ENCODE measurements around the gene DENND5B.

Gene DENND5B

DNA sequence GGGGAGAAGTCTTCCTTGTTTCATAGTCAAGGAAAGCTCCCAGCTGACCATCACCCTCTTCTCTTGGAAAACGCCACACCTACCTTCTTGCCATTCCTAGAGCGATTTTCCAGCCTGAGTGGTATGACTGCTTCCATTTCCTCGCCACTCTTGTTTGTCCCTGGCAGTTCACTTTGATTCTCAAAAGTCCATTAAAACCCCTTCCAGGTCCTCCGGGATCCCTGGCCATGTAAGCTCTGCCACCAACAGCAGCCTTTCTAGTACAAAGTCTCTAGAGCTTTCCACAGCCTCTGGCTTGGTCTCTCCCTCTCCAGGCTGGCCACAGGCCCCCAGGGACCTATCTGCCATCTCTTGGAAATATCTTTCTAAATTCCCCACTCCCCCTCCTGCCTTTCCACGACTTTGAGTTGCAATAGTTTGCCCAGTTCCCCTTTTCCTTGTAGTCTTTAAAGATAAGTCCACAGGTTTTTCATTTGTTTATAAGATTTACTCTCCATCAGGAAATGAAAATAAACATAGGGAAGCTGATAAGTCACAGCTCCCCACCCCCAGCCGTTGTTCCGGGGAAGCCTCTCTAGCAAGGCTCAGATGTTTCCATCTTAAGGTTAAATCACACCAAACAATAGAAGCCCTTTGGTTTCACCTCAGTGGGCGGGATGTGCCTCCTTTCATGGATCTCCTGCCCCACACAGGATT, 222.1 kb downstream of the DENND5B start:
- no peak overlapping the region for H3K9ac ChIP-seq (ENCODE audit: low read depth, low read length)
- no peaks in the 10 kb centered on the region for H3K9me3 ChIP-seq (replicated peaks; ENCODE audit: low read length)
- no peak overlapping the region for H3K4me2 ChIP-seq (ENCODE audit: low read length)
- H3K4me3 ChIP-seq (ENCODE audit: low read length): no peak overlapping the region
- peaks cover 14% of the 10 kb centered on the region for H3K4me1 ChIP-seq (ENCODE audit: control insufficient read depth, insufficient read depth, low read length)
- peaks cover 3% of the 10 kb centered on the region for H3K27me3 ChIP-seq (ENCODE audit: control insufficient read depth, insufficient read depth, low read length)
- H3K36me3 ChIP-seq (ENCODE audit: insufficient read depth, low read length): no peaks in the 10 kb centered on the region

DNA sequence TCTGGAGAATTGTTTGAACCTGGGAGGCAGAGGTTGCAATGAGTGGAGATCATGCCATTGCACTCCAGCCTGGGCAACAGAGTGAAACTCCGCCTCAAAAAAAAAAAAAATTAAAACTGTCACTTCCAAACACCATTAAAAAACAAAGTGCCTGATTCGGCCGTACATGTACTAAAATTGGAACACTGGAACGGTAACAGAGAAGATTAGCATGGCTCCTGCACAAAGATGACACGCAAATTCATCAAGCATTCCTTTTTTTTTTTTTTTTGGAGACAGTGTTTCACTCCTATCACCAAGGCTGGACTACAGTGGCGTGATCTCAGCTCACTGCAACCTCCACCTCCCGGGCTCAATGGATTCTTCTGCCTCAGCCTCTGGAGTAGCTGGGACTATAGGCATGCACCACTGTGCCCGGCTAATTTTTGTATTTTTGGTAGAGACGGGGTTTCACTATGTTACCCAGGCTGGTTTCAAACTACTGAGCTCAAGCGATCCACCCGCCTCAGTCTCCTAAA, 224.8 kb downstream of the DENND5B start:
- Histone ChIP-seq H3K9ac (ENCODE audit: low read depth, low read length) (no peak overlapping the region), H3K36me3 (ENCODE audit: insufficient read depth, low read length) (no peaks in the 10 kb centered on the region), H3K4me2 (ENCODE audit: low read length) (no peak overlapping the region), H3K27me3 (ENCODE audit: control insufficient read depth, insufficient read depth, low read length) (peaks cover 14% of the 10 kb centered on the region), H3K4me1 (ENCODE audit: control insufficient read depth, insufficient read depth, low read length) (peaks cover 14% of the 10 kb centered on the region), H3K4me3 (ENCODE audit: low read length) (no peak overlapping the region), H3K9me3 (replicated peaks; ENCODE audit: low read length) (no peaks in the 10 kb centered on the region)

DNA sequence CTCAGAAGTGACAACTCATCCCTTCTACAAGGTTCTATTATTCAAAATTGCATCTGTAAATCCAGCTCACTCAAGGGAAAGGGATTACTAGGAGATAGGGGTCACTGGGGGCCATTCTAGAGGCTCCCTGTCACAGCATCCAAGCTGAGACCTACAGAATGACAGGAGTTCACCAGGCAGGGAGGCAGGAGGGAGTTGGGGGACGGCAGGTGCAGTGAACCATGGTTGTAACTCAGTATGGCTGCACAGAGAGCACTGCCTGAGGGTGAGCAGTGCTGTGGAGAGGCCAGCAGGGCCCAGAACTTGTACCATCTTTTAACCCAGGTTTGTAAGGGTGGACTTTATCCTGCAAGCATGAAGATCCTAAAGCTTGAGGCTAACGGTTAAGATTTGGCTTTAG, 227.1 kb downstream of the DENND5B start:
- Histone ChIP-seq H3K9me3 (replicated peaks; ENCODE audit: low read length) (no peaks in the 10 kb centered on the region), H3K4me1 (ENCODE audit: control insufficient read depth, insufficient read depth, low read length) (no peaks in the 10 kb centered on the region), H3K36me3 (ENCODE audit: insufficient read depth, low read length) (no peaks in the 10 kb centered on the region), H3K27me3 (ENCODE audit: control insufficient read depth, insufficient read depth, low read length) (peaks cover 14% of the 10 kb centered on the region), H3K4me2 (ENCODE audit: low read length) (no peak overlapping the region), H3K4me3 (ENCODE audit: low read length) (no peak overlapping the region), H3K9ac (ENCODE audit: low read depth, low read length) (no peak overlapping the region)

DNA sequence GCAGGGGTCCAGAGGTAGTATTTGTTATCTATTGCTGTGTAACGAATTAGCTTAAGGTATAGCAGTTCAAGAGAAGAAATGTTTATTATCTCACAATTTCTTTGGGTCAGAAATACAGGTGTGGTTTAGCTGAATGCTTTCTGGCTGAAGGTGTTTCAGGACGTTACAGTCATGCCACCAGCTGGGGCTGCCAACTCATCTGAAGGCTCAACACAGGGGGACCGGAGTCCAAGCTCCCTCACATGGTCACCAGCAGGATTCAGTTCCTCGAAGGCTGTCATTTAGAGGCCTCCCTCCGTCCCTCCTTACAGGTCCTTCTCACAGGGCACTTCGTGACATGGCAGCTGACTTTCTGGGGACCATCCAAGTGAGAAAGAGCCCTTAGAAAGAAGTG, 227.5 kb downstream of the DENND5B start:
- H3K4me2 ChIP-seq (ENCODE audit: low read length): no peak overlapping the region
- no peaks in the 10 kb centered on the region for H3K4me1 ChIP-seq (ENCODE audit: control insufficient read depth, insufficient read depth, low read length)
- peaks cover 14% of the 10 kb centered on the region for H3K27me3 ChIP-seq (ENCODE audit: control insufficient read depth, insufficient read depth, low read length)
- H3K9ac ChIP-seq (ENCODE audit: low read depth, low read length): no peak overlapping the region
- H3K36me3 ChIP-seq (ENCODE audit: insufficient read depth, low read length): no peaks in the 10 kb centered on the region
- no peak overlapping the region for H3K4me3 ChIP-seq (ENCODE audit: low read length)
- H3K9me3 ChIP-seq (replicated peaks; ENCODE audit: low read length): no peaks in the 10 kb centered on the region

DNA sequence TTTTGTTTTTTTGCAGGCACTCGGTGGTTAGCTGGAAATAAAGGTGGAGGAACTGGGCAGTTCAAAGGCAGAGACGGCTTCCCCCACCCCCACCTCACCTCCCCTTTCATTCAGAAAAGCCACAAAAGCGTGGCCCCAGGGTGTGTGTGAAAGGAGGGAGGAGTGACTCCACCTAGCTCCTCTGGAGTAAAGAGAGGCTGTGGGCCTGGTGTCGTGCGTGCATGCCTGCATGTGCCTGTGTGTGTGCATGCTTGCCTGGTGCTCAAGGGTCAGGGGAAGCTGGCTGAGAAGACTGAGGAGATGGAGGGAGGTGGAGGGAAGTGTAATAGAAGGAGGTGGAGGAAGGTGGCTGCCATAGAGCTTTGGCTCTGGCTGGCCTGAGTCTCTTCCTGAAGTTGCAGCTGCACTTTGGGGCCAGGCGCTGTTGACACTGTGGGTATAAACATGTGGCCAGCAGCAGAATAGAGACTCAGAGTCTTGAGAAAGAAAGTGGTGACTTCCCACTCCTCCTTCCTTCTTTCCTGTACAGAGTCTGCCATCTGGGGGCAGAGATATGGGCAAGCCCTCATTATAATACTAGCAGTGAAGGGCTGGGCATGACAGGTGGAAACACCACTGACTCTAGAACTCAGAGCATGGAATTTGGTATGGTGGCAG, 228.0 kb downstream of the DENND5B start:
- H3K9ac ChIP-seq (ENCODE audit: low read depth, low read length): no peak overlapping the region
- no peak overlapping the region for H3K4me2 ChIP-seq (ENCODE audit: low read length)
- no peaks in the 10 kb centered on the region for H3K4me1 ChIP-seq (ENCODE audit: control insufficient read depth, insufficient read depth, low read length)
- H3K9me3 ChIP-seq (replicated peaks; ENCODE audit: low read length): no peaks in the 10 kb centered on the region
- peaks cover 14% of the 10 kb centered on the region for H3K27me3 ChIP-seq (ENCODE audit: control insufficient read depth, insufficient read depth, low read length)
- no peak overlapping the region for H3K4me3 ChIP-seq (ENCODE audit: low read length)
- no peaks in the 10 kb centered on the region for H3K36me3 ChIP-seq (ENCODE audit: insufficient read depth, low read length)

DNA sequence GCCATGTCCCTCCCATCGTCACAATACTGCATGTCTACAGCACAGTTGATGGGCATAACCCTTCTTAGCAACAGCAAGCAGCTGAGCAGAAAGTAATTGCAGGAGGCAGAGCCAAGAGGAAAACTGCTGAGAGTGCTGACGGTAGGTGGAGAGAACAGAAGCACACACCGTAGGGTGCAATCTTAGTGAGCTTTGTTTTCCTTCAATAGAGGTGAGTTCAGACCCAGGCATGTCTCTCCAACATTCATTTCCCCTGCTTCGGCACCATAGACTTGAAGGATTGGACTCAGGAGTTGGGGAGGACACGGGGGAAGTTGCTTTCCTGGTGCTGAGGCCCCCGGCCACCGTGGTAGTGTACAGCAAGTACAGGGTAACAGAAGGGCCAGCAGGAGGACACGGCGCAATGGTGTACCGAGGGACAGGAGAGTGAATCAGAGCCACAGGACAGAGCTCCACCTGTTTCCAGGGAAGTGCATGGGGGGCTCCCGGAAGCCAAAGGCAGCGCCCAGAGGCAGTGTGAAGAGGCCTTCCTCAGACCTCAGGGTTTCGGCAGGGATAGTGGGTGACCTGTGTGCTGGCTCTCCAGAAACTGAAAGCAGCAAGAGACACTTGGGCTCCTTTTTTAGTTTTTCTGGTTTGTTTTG, 228.7 kb downstream of the DENND5B start:
- Histone ChIP-seq H3K36me3 (ENCODE audit: insufficient read depth, low read length) (no peaks in the 10 kb centered on the region), H3K9ac (ENCODE audit: low read depth, low read length) (no peak overlapping the region), H3K4me3 (ENCODE audit: low read length) (no peak overlapping the region), H3K4me1 (ENCODE audit: control insufficient read depth, insufficient read depth, low read length) (no peaks in the 10 kb centered on the region), H3K27me3 (ENCODE audit: control insufficient read depth, insufficient read depth, low read length) (peaks cover 14% of the 10 kb centered on the region), H3K9me3 (replicated peaks; ENCODE audit: low read length) (no peaks in the 10 kb centered on the region), H3K4me2 (ENCODE audit: low read length) (no peak overlapping the region)

DNA sequence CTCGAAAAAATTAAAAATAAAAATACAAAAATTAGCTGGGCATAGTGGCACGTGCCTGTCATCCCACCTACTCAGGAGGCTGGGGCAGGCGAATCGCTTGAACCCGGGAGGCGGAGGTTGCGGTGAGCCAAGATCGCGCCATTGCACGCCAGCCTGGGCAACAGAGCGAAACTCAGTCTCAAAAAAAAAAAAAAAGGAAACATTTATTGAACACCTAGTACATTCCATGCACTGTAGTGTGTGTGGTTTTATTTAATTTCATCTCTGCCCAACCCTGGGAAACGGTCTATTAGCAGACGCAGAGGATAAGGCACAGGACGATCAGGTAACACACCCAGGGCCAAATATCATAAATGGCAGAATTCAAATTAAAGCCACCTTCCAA, 229.2 kb downstream of the DENND5B start:
- H3K4me3 ChIP-seq (ENCODE audit: low read length): no peak overlapping the region
- H3K9me3 ChIP-seq (replicated peaks; ENCODE audit: low read length): no peaks in the 10 kb centered on the region
- H3K4me2 ChIP-seq (ENCODE audit: low read length): no peak overlapping the region
- no peaks in the 10 kb centered on the region for H3K36me3 ChIP-seq (ENCODE audit: insufficient read depth, low read length)
- no peak overlapping the region for H3K9ac ChIP-seq (ENCODE audit: low read depth, low read length)
- no peaks in the 10 kb centered on the region for H3K4me1 ChIP-seq (ENCODE audit: control insufficient read depth, insufficient read depth, low read length)
- H3K27me3 ChIP-seq (ENCODE audit: control insufficient read depth, insufficient read depth, low read length): peaks cover 14% of the 10 kb centered on the region

DNA sequence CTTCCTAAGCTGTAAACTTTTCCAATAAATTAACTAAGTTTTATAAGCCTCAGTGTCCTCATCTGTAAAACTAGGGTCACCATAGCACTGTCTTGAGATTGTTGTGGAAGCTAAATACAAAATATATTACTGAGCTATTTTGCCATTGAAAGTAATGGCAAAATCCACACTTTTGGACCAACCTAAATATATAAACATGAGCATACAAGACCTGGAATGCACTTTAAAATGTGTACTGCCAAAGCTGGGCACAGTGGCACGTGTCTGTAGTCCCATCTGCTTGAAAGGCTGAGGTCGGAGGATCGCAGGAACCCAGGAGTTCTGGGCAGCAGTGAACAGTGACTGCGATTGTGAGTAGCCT, 235.2 kb downstream of the DENND5B start:
- Histone ChIP-seq H3K4me1 (ENCODE audit: control insufficient read depth, insufficient read depth, low read length) (no peaks in the 10 kb centered on the region), H3K9ac (ENCODE audit: low read depth, low read length) (no peak overlapping the region), H3K4me2 (ENCODE audit: low read length) (no peak overlapping the region), H3K36me3 (ENCODE audit: insufficient read depth, low read length) (no peaks in the 10 kb centered on the region), H3K9me3 (replicated peaks; ENCODE audit: low read length) (no peaks in the 10 kb centered on the region), H3K4me3 (ENCODE audit: low read length) (no peak overlapping the region), H3K27me3 (ENCODE audit: control insufficient read depth, insufficient read depth, low read length) (peaks cover under 1% of the 10 kb centered on the region)

DNA sequence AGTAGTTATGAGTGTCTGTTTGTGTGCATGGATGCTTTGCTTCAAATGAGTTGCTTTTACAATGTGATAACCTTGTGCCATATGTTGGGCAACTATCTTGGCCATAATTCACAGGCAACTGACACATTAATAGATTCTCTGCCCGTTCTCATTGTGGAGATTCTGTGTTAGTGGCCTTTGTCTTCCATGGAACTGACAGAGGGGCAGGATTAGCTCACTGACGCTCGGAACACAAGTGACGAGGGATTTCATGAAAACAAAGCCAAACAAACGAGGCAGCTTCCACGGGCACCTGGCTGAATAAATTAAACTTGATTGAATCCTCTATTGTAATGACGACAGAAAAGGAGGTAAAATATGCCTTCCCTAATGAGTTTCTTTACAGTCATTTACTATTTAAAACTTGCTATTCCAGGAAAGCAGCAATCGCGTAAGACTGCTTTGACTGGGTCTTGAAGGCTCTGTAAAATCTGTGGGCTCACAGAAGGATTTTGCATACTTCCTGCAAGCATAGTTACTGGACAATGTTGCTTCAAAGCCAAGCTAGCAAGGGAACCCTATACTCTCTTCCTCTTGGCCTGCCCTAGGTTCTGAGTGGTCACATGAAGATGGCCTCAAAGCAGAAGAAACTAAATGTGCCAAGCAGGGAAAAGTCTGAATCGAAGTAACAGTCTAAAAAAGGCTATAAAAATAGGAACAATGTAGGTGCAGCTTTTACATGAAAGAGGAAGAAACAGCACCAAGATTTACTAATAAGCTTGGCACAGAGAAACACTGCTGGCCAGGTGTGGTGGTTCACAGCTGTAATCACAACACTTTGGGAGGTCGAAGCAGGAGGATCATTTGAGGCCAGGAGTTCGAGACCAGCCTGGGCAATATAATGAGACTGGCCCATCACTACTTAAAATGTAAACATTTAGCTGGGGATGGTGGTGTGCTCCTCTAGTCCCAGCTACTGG, 236.9 kb downstream of the DENND5B start:
- H3K4me1 ChIP-seq (ENCODE audit: control insufficient read depth, insufficient read depth, low read length): no peaks in the 10 kb centered on the region
- no peaks in the 10 kb centered on the region for H3K36me3 ChIP-seq (ENCODE audit: insufficient read depth, low read length)
- H3K4me3 ChIP-seq (ENCODE audit: low read length): no peak overlapping the region
- peaks cover 8% of the 10 kb centered on the region for H3K27me3 ChIP-seq (ENCODE audit: control insufficient read depth, insufficient read depth, low read length)
- no peak overlapping the region for H3K4me2 ChIP-seq (ENCODE audit: low read length)
- H3K9ac ChIP-seq (ENCODE audit: low read depth, low read length): no peak overlapping the region
- no peaks in the 10 kb centered on the region for H3K9me3 ChIP-seq (replicated peaks; ENCODE audit: low read length)

DNA sequence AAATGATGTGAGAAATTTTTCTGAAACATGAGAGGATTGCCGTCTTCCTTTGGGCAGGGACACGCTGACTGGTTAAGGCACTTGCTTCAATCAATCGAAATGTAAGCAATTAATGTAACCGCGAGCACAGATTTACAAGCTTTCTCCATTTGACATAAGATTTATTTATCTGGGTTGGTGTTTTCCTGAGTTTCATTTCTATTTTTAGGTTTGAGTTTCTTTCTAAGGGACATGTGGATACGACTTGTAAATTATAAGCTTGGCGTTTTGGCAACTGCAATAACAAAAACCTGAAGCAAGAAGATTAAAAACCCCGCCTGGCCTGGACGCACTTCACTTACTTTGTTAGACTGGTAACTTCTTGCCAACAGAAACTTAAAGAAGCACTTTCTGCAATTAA, 244.7 kb downstream of the DENND5B start:
- H3K9me3 ChIP-seq (replicated peaks; ENCODE audit: low read length): no peaks in the 10 kb centered on the region
- peaks cover 19% of the 10 kb centered on the region for H3K27me3 ChIP-seq (ENCODE audit: control insufficient read depth, insufficient read depth, low read length)
- no peaks in the 10 kb centered on the region for H3K36me3 ChIP-seq (ENCODE audit: insufficient read depth, low read length)
- H3K4me3 ChIP-seq (ENCODE audit: low read length): no peak overlapping the region
- no peaks in the 10 kb centered on the region for H3K4me1 ChIP-seq (ENCODE audit: control insufficient read depth, insufficient read depth, low read length)
- H3K9ac ChIP-seq (ENCODE audit: low read depth, low read length): no peak overlapping the region
- H3K4me2 ChIP-seq (ENCODE audit: low read length): no peak overlapping the region

DNA sequence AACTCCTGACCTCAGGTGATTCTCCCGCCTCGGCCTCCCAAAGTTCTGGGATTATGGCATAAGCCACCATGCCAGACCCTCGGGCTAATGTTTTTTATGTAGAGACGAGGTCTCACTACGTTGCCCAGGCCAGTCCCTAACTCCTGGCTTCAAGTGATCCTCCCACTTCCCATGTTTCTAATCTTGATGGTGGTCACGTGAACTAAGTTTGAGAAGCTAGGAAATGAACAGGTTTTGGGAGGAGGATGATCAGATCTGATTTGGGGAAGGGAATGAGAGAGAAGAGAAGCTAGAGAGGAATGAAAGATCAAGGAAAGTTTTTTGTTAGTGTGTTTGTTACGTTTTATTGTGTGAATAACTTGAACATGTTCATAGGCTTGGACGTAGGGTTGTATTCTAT, 247.8 kb downstream of the DENND5B start:
- Histone ChIP-seq H3K9ac (ENCODE audit: low read depth, low read length) (no peak overlapping the region), H3K4me3 (ENCODE audit: low read length) (no peak overlapping the region), H3K4me1 (ENCODE audit: control insufficient read depth, insufficient read depth, low read length) (no peaks in the 10 kb centered on the region), H3K9me3 (replicated peaks; ENCODE audit: low read length) (no peaks in the 10 kb centered on the region), H3K36me3 (ENCODE audit: insufficient read depth, low read length) (no peaks in the 10 kb centered on the region), H3K27me3 (ENCODE audit: control insufficient read depth, insufficient read depth, low read length) (peaks cover 11% of the 10 kb centered on the region), H3K4me2 (ENCODE audit: low read length) (no peak overlapping the region)

Measured in skeletal muscle satellite cell (primary cell).